Retinal pigment epithelial cell (primary cell): ENCODE results near the gene PEF1.

Source experiments
- DNase-seq: peaks from one replicate; pipeline ENCODE4 v3.0.0-alpha.2; 2010; ENCODE audit warnings: low read depth
- H3K4me3 ChIP-seq: 2 replicates; pipeline ENCODE4 v1.5.1; 2011; ENCODE audit warnings: mild to moderate bottlenecking, low read length, control low read depth, moderate library complexity
- TF ChIP-seq, protein P1 (sequence below): conservative IDR thresholded peaks from 2 replicates; pipeline ENCODE4 v1.5.1; 2011; ENCODE audit warnings: low read depth, low read length, control low read depth, inconsistent platforms

Gene PEF1

GRCh38 chr1:31626223-31627207 lies 18.2 kb downstream of the PEF1 start:
- TF ChIP-seq, protein P1, sequence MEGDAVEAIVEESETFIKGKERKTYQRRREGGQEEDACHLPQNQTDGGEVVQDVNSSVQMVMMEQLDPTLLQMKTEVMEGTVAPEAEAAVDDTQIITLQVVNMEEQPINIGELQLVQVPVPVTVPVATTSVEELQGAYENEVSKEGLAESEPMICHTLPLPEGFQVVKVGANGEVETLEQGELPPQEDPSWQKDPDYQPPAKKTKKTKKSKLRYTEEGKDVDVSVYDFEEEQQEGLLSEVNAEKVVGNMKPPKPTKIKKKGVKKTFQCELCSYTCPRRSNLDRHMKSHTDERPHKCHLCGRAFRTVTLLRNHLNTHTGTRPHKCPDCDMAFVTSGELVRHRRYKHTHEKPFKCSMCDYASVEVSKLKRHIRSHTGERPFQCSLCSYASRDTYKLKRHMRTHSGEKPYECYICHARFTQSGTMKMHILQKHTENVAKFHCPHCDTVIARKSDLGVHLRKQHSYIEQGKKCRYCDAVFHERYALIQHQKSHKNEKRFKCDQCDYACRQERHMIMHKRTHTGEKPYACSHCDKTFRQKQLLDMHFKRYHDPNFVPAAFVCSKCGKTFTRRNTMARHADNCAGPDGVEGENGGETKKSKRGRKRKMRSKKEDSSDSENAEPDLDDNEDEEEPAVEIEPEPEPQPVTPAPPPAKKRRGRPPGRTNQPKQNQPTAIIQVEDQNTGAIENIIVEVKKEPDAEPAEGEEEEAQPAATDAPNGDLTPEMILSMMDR: no peak
- no peak overlapping the region for H3K4me3 ChIP-seq
- no peak for DNase-seq

GRCh38 chr1:31625561-31626222 lies 19.0 kb downstream of the PEF1 start:
- H3K4me3 ChIP-seq: no peak overlapping the region
- TF ChIP-seq, protein P1: no peak
- peak; percentile 18 for DNase-seq

DNA sequence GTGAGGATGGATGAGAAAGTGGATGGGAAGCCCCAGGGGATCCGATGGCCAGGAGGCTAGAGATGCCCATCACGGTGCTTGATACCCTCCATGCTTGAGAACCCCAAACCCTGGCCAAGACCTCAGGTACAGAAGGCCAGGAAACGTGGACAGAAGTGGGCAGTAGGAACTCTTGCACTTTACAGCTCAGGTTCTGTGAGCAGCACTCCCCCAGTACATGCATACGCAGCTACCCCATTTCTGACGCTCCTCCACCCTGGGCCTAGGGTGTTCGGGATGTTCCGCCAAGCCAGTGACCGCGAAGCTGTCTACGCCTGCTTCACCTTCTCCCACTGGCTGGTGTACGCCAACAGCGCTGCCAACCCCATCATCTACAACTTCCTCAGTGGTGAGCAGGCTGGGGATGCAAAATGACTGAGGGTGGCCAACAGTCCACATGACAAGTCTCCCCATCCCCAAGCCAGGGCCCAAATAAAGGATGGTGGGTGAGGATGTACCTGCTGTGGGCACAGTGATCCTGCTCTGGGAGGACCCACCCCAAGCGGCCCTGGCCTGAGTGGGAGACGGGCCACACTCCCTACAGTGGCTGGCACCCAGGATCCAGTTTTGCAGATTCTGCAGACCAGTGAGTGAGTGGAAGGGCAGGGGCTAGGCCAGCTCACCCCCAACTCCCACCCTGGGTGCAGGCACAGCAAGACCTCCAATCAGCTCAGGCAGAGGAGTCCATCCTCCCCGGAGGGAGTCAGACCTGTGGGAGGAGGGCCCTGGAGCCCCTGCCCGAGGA lies 19.8 kb downstream of the PEF1 start:
- no peak overlapping the region for H3K4me3 ChIP-seq
- TF ChIP-seq, protein P1: no peak
- DNase-seq: no peak

- no peak for DNase-seq
- TF ChIP-seq, protein P1: no peak
- H3K4me3 ChIP-seq: no peak overlapping the region
These were observed 20.4 kb downstream of the PEF1 start for GRCh38 chr1:31624309-31624708.

DNA sequence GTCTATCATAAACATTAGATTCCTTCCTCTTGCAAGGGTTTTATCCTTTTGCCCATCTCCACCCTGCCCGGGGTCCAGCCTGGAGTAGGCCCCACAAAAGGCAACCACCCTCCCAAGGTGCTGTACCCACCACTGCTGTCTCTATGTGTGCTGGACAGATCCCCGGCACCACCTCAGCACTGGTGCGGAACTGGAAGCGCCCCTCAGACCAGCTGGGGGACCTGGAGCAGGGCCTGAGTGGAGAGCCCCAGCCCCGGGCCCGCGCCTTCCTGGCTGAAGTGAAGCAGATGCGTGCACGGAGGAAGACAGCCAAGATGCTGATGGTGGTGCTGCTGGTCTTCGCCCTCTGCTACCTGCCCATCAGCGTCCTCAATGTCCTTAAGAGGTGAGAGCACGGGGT lies 21.3 kb downstream of the PEF1 start:
- DNase-seq: no peak
- H3K4me3 ChIP-seq: no peak overlapping the region
- TF ChIP-seq, protein P1: no peak

DNA sequence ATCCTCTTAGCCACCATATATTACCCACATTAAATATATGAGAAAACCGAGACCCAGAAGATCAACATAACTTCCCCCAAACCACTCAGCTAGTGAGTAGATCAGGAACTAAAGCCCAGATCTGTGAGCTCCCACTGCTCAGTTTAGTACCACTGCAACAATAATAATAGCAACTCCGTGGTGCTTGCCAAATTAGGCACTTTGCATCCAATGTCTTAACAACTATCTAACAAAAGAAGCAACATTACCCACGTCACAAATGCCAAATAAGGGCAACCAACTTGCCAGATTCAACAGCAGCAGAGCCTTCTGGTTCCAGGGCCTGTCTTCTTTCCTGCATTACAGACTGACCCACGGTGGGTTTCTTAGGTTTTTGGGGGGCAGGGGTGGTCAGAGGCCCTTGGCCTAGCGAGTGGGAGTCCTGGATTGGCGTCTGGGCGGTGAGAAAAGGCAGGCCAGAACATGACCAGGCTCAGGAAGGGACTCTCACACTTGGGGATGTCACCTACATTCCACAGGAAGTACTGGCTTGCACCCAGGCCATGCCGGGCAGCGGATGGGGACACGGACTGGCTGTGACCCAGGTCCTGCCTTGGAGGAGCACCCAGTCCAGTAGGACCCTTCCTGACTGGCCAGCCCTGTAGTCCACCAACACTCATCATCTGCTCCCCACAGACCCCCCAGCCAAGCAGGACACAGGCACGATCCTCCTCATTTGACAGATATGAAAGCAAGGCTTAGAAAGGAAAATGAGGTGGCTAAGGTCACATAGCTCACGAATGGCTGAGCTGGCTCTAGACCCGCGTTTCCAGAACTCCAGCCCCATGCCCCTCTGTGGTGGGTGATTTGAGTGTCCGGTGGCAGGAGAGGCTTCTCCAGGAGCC lies 22.6 kb downstream of the PEF1 start:
- no peak for DNase-seq
- no peak overlapping the region for H3K4me3 ChIP-seq
- TF ChIP-seq, protein P1: no peak
